Activated T-cell treated with anti-CD3 and anti-CD28 coated beads for 1 hour (primary cell): Measurements from ENCODE around the gene GSX1.

Experiments
- DNase-seq: peaks from one replicate; pipeline ENCODE4 v3.0.0-alpha.2; 2020; ENCODE audit warnings: low read depth

The GSX1 gene

DNA sequence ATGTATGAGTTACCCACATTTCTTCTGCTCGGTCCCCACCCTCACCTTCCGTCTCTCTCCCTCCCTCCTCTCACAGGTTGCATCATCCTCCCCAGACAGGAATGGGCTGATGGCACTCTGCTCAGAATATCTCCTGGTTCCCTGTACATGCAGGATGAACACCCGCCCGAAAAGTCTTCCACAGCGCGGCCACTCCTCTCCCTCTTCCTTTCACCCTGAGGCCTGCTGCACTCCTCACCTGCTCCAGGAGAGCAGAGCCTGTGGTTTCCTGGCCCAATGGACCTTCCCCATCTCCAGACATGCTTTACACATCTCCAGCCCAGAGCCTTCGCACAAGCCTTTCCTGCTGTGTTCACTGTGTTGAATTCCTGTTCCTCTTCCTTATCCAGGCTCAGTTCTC, 40.9 kb downstream of the GSX1 start:
- no peak for DNase-seq

DNA sequence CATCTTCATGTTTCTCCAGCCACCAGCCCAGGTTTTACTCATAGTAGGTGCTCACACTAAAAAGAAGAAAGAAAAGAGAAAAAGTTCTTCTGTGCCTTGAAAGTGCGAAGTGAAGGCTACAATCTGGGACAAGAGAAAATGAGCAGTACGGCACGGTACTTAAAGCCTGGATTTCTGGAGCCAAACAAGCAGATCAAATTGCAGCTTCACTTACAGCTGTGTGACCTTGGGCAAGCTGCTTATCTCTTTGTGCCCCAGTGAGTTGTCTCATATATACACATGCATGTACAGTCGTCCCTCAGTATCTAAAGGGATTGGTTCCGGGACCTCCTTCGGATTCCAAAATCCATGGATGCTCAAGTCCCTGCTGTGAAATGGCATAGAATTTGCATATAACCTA, 41.8 kb downstream of the GSX1 start:
- no peak for DNase-seq

DNA sequence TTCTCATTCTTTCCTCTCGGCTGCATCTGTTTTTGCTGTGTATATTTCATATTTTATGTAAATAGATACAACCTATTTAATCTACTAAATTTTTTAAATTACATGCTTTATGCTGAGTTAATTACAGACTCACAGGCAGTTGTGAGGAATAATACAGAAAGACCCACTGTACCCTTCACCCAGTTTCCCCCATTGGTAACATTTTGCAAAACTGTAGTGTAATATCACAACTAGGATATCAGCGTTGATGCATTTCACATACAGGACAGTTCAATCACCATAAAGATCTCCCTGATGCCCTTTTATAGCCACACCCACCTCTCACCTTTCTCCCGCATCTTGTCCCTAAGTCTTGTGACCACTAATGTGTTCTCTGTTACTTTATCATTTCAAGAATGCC, 43.5 kb downstream of the GSX1 start:
- DNase-seq = no peak

DNA sequence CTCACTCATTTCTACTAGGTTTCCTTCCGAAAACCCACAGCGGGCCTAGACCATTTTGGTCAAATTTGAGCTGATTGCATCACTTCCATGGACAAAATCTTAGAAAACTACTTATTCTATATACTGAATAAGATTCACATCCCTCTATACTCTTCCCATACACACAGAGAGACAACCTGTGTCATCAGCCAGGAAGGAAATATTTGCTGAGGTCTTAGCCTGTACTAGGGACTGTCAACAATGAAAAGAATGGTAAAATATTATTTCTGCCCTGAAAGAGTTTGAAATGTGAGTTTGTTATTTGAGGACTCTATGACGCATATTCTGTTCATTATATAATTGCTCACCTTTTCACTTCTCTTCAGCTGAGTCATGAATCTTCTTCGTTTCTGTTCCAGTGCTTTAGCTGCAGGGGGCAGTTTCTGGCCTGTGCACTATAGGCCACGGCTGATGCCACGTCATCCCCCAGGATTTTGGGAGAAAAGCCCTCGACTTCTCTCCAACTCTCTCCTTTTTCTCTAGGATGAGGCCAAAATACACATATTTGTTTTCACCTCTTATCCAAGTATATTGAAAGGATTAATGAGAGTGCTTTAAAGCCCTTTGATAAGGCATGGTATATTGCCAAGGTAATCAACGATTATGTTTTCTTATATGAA, 47.7 kb downstream of the GSX1 start:
- DNase-seq = no peak

DNA sequence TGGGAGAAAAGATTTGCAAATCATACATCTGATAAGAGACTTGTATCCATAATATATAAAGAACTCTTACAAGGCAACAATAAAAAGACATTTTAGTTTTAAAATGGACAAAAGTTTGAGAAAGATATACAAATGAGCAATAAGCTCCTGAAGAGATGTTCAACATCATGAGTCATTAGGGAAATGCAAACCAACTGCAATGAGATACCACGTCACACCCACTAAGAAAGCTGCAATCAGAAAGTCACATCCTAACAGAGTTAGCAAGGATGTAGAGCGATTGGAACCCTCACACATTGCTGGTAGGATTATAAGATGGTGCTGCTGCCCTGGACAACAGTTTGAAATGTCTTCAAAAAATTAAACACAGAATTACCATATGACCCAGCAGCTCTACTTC, 50.3 kb downstream of the GSX1 start:
- no peak for DNase-seq
